KMS-11 (cell line): ENCODE measurements around the gene FAM131B.

Experiments used
- H2AFZ ChIP-seq: fragments of 200-600 bp; sonication (generic); 2 replicates; pipeline ENCODE4 v1.6.1; 2016; ENCODE audit warnings: antibody characterized with exemption, mixed run types, low read depth
- H3K27ac ChIP-seq: fragments of 200-600 bp; sonication (generic); 2 replicates; pipeline ENCODE4 v1.6.1; 2016; ENCODE audit warnings: mild to moderate bottlenecking, mixed run types
- H3K27me3 ChIP-seq: fragments of 200-600 bp; sonication (generic); 2 replicates; pipeline ENCODE4 v1.6.1; 2017; ENCODE audit warnings: mild to moderate bottlenecking, low read depth, mixed run types, moderate library complexity; ENCODE audit not compliant: insufficient read depth
- H3K36me3 ChIP-seq: fragments of 200-600 bp; sonication (generic); 2 replicates; pipeline ENCODE4 v1.6.1; 2017; ENCODE audit warnings: mild to moderate bottlenecking, mixed run types; ENCODE audit not compliant: insufficient read depth
- H3K4me1 ChIP-seq: fragments of 200-600 bp; sonication (generic); 2 replicates; pipeline ENCODE4 v1.6.1; 2016; ENCODE audit warnings: mild to moderate bottlenecking, low read depth, mixed run types; ENCODE audit not compliant: poor library complexity, severe bottlenecking
- H3K4me2 ChIP-seq: fragments of 200-600 bp; sonication (generic); 2 replicates; pipeline ENCODE4 v1.7.0; 2016; ENCODE audit warnings: mild to moderate bottlenecking, mixed run types
- H3K4me3 ChIP-seq: fragments of 200-600 bp; sonication (generic); IDR thresholded peaks from 2 replicates; pipeline ENCODE4 v1.6.1; 2017; ENCODE audit warnings: low read depth, low read length, mixed read lengths; ENCODE audit not compliant: insufficient read depth
- H3K79me2 ChIP-seq: fragments of 200-600 bp; sonication (generic); 2 replicates; pipeline ENCODE4 v1.6.1; 2016; ENCODE audit warnings: low read depth, mixed run types; ENCODE audit not compliant: insufficient read depth
- H3K9ac ChIP-seq: fragments of 200-600 bp; sonication (generic); 2 replicates; pipeline ENCODE4 v1.6.1; 2016; ENCODE audit warnings: mild to moderate bottlenecking, mixed run types
- H4K20me1 ChIP-seq: fragments of 200-600 bp; sonication (generic); 2 replicates; pipeline ENCODE4 v1.6.1; 2016; ENCODE audit warnings: mild to moderate bottlenecking, mixed run types; ENCODE audit not compliant: insufficient read depth
- CTCF ChIP-seq: fragments of 200-600 bp; sonication (generic); conservative IDR thresholded peaks from 2 replicates; pipeline ENCODE4 v1.6.1; 2017; ENCODE audit warnings: low read depth, mild to moderate bottlenecking, antibody characterized with exemption, low read length, moderate library complexity, mixed read lengths

Gene FAM131B

GRCh38 chr7:143367972-143368371, 5.5 kb upstream of the FAM131B start:
- Histone ChIP-seq H3K79me2 (no peaks in the 10 kb centered on the region), H3K4me3 (no peak overlapping the region), H3K27me3 (peaks cover 6% of the 10 kb centered on the region; the same call in 1 of the 2 replicates), H4K20me1 (no peaks in the 10 kb centered on the region), H2AFZ (no peak overlapping the region), H3K4me2 (no peak overlapping the region), H3K27ac (no peak overlapping the region), H3K36me3 (no peaks in the 10 kb centered on the region), H3K4me1 (no peaks in the 10 kb centered on the region), H3K9ac (no peak overlapping the region)
- no peak for TF ChIP-seq CTCF

GRCh38 chr7:143363016-143363937, 764 bp upstream of the FAM131B start:
- Histone ChIP-seq H3K4me1 (no peaks in the 10 kb centered on the region), H3K4me3 (no peak overlapping the region), H3K27ac (no peak overlapping the region), H3K36me3 (no peaks in the 10 kb centered on the region), H2AFZ (peak overlapping the region; percentile 70; the same call in 1 of the 2 replicates), H4K20me1 (no peaks in the 10 kb centered on the region), H3K79me2 (no peaks in the 10 kb centered on the region), H3K4me2 (peak overlapping the region; percentile 73; the same call in 1 of the 2 replicates), H3K9ac (no peak overlapping the region), H3K27me3 (peaks cover 25% of the 10 kb centered on the region; the same call in 1 of the 2 replicates)
- TF ChIP-seq CTCF, result no peak

GRCh38 chr7:143361552-143362130, 872 bp downstream of the FAM131B start:
- H3K9ac ChIP-seq, result no peak overlapping the region
- H4K20me1 ChIP-seq, result no peaks in the 10 kb centered on the region
- H2AFZ ChIP-seq, result peak overlapping the region; percentile 96
- H3K36me3 ChIP-seq, result no peaks in the 10 kb centered on the region
- no peaks in the 10 kb centered on the region for H3K4me1 ChIP-seq
- peaks cover 25% of the 10 kb centered on the region; the same call in 1 of the 2 replicates for H3K27me3 ChIP-seq
- H3K4me2 ChIP-seq, result peak overlapping the region; percentile 85
- H3K27ac ChIP-seq, result no peak overlapping the region
- no peak for TF ChIP-seq CTCF
- no peak overlapping the region for H3K4me3 ChIP-seq
- H3K79me2 ChIP-seq, result no peaks in the 10 kb centered on the region

- no peaks in the 10 kb centered on the region for H3K4me1 ChIP-seq
- no peaks in the 10 kb centered on the region for H4K20me1 ChIP-seq
- no peak for TF ChIP-seq CTCF
- H2AFZ ChIP-seq, result no peak overlapping the region
- H3K9ac ChIP-seq, result no peak overlapping the region
- H3K36me3 ChIP-seq, result no peaks in the 10 kb centered on the region
- no peak overlapping the region for H3K27ac ChIP-seq
- no peak overlapping the region for H3K4me3 ChIP-seq
- H3K27me3 ChIP-seq, result peaks cover 25% of the 10 kb centered on the region; the same call in 1 of the 2 replicates
- H3K4me2 ChIP-seq, result no peak overlapping the region; the same call in 1 of the 2 replicates
- no peaks in the 10 kb centered on the region for H3K79me2 ChIP-seq
Measured at GRCh38 chr7:143360788-143361551, 1.5 kb downstream of the FAM131B start.
